ENCODE measurements around the gene TMEM72. TPM values are rescaled to one million over a fixed set of nuclear protein-coding genes. Genes with fewer than 3 reads are reported as not detected.

TMEM72 gene
- total RNA-seq, 4 donors from 2014 or later = not detected

GRCh38 chr10:44937196-44938005 is 26.3 kb downstream of the TMEM72 start:
- intact Hi-C loops (cut with DNase I; ENCODE audit: low total_unique reads) = no loop called here
- no peak overlapping the region for H3K4me3 ChIP-seq (ENCODE audit: low read depth, poor library complexity, severe bottlenecking)
- 85 to 86% methylated on average over 9 of the region's 9 CpGs for WGBS, 2 donors
- TF ChIP-seq CTCF (IDR thresholded peaks at IDR 0.05) (no peak), POLR2A (IDR thresholded peaks at IDR 0.05) (no peak)
- peak in 1 of 2 donors; percentile 78 for DNase-seq (ENCODE audit: low spot score in 2 of 2)

- 78 to 82% methylated on average over 7 of the region's 7 CpGs for WGBS, 2 donors
- intact Hi-C loops (cut with DNase I; ENCODE audit: low total_unique reads) = no loop called here
- no peak overlapping the region for H3K4me3 ChIP-seq (ENCODE audit: low read depth, poor library complexity, severe bottlenecking)
- TF ChIP-seq POLR2A (IDR thresholded peaks at IDR 0.05) = no peak
- TF ChIP-seq CTCF (IDR thresholded peaks at IDR 0.05) = no peak
- DNase-seq (ENCODE audit: low spot score in 2 of 2) = no peak
These were observed 27.8 kb downstream of the TMEM72 start for GRCh38 chr10:44938956-44939355.

GRCh38 chr10:44939691-44940401 is 28.7 kb downstream of the TMEM72 start:
- no peak overlapping the region for H3K4me3 ChIP-seq (ENCODE audit: low read depth, poor library complexity, severe bottlenecking)
- intact Hi-C loops (cut with DNase I; ENCODE audit: low total_unique reads) = no loop called here
- no peak for DNase-seq (ENCODE audit: low spot score in 2 of 2)
- 88 to 92% methylated on average over 7 of the region's 7 CpGs for WGBS, 2 donors
- TF ChIP-seq POLR2A (IDR thresholded peaks at IDR 0.05) (no peak), CTCF (IDR thresholded peaks at IDR 0.05) (no peak)

GRCh38 chr10:44944354-44944753 is 33.2 kb downstream of the TMEM72 start:
- 0 to 94% methylated on average over 1 of the region's 1 CpG for WGBS, 2 donors
- no peak overlapping the region for H3K4me3 ChIP-seq (ENCODE audit: low read depth, poor library complexity, severe bottlenecking)
- DNase-seq (ENCODE audit: low spot score in 2 of 2) = no peak
- TF ChIP-seq POLR2A (IDR thresholded peaks at IDR 0.05) (no peak), CTCF (IDR thresholded peaks at IDR 0.05) (no peak)
- intact Hi-C loops (cut with DNase I; ENCODE audit: low total_unique reads) = no loop called here

GRCh38 chr10:44946205-44946604 is 35.1 kb downstream of the TMEM72 start:
- intact Hi-C loops (cut with DNase I; ENCODE audit: low total_unique reads) = no loop called here
- no peak overlapping the region for H3K4me3 ChIP-seq (ENCODE audit: low read depth, poor library complexity, severe bottlenecking)
- TF ChIP-seq POLR2A (IDR thresholded peaks at IDR 0.05) (no peak), CTCF (IDR thresholded peaks at IDR 0.05) (no peak)
- 63% methylated on average over 2 of the region's 2 CpGs for WGBS, 2 donors
- no peak for DNase-seq (ENCODE audit: low spot score in 2 of 2)

Data from lower leg skin (tissue), 4 donors.